ENCODE measurements around the gene PHOX2A. TPM values are rescaled to one million over a fixed set of nuclear protein-coding genes. Genes with fewer than 3 reads are reported as not detected.
"Not testable (repeated sequence)": the region's sequence is repeated elsewhere in the genome, so short reads cannot be mapped to it uniquely, and the experiment has no call there.

The PHOX2A gene
- total RNA-seq, 3 donors from 2014 or later (not counting 1 experiment from before 2014, with no cell fraction given), result not detected

DNA sequence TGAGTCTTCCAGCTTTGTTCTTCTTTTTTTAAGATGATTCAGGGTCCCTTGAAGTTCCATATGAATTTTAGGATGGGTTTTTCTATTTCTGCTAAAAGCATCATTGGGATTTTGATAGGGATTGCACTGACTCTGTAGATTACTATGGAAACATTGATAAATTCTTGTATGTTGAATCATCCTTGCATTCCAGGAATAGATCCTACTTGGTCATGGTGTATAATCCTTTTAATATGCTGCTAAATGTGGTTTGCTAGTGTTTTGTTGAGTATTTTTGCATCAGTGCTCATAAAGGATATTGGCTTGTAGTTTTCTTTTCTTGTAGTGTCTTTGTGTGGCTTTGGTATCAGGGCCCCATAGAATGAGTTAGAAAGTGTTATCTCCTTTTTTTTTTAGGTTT is 34.9 kb upstream of the PHOX2A start:
- ATAC-seq, result no peak
- DNase-seq, result no peak
- no peaks in the 10 kb centered on the region for H3K4me1 ChIP-seq (ENCODE audit: control insufficient read depth, insufficient read depth, low read length)
- H3K27ac ChIP-seq (ENCODE audit: low read length), result no peak overlapping the region
- Mint-ChIP-seq H3K9me3 (no peaks in the 10 kb centered on the region), H3K27me3 (ENCODE audit: low read depth in 2 of 2) (peaks cover 22 to 24% of the 10 kb centered on the region in 2 donors), H3K36me3 (no peaks in the 10 kb centered on the region), H3K27ac (no peak overlapping the region), H3K4me1 (no peaks in the 10 kb centered on the region), H3K4me3 (no peak overlapping the region)
- intact Hi-C loops (cut with micrococcal nuclease), result no loop called here
- H3K9me3 ChIP-seq (ENCODE audit: control insufficient read depth, insufficient read depth, low read length), result no peaks in the 10 kb centered on the region
- TF ChIP-seq, protein P1, sequence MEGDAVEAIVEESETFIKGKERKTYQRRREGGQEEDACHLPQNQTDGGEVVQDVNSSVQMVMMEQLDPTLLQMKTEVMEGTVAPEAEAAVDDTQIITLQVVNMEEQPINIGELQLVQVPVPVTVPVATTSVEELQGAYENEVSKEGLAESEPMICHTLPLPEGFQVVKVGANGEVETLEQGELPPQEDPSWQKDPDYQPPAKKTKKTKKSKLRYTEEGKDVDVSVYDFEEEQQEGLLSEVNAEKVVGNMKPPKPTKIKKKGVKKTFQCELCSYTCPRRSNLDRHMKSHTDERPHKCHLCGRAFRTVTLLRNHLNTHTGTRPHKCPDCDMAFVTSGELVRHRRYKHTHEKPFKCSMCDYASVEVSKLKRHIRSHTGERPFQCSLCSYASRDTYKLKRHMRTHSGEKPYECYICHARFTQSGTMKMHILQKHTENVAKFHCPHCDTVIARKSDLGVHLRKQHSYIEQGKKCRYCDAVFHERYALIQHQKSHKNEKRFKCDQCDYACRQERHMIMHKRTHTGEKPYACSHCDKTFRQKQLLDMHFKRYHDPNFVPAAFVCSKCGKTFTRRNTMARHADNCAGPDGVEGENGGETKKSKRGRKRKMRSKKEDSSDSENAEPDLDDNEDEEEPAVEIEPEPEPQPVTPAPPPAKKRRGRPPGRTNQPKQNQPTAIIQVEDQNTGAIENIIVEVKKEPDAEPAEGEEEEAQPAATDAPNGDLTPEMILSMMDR (IDR thresholded peaks at IDR 0.05), result no peak
- peaks cover 2% of the 10 kb centered on the region for H3K27me3 ChIP-seq (ENCODE audit: control insufficient read depth, insufficient read depth, low read length)
- no peaks in the 10 kb centered on the region for H3K36me3 ChIP-seq (ENCODE audit: control insufficient read depth, insufficient read depth, low read length)
- no peak overlapping the region for H3K4me3 ChIP-seq (ENCODE audit: low read length)

DNA sequence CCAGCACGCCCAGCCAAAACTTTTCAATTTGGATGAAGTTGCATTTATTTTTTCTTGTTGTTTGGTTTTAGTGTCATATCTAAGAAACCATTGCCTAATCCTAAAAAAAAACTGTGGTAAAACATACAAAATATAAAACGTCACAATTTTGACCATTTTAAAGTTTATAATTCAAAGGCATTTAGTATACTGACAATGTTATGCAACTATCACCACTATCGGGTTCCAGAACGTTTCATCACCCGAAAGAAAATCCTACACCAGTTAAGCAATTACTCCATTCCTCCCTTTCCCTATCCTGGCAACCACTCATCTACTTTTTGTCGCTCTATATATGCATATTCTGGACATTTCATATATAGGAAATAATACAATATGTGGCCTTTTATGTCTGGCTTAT is 30.5 kb upstream of the PHOX2A start:
- Histone ChIP-seq H3K9me3 (ENCODE audit: control insufficient read depth, insufficient read depth, low read length) (no peaks in the 10 kb centered on the region), H3K36me3 (ENCODE audit: control insufficient read depth, insufficient read depth, low read length) (no peaks in the 10 kb centered on the region), H3K4me3 (ENCODE audit: low read length) (no peak overlapping the region), H3K27me3 (ENCODE audit: control insufficient read depth, insufficient read depth, low read length) (no peaks in the 10 kb centered on the region), H3K27ac (ENCODE audit: low read length) (no peak overlapping the region), H3K4me1 (ENCODE audit: control insufficient read depth, insufficient read depth, low read length) (no peaks in the 10 kb centered on the region)
- ATAC-seq (no peak), DNase-seq (no peak)
- intact Hi-C loops (cut with micrococcal nuclease), result no loop called here
- Mint-ChIP-seq H3K36me3 (no peaks in the 10 kb centered on the region), H3K9me3 (no peaks in the 10 kb centered on the region), H3K4me1 (no peaks in the 10 kb centered on the region), H3K27ac (no peak overlapping the region), H3K27me3 (ENCODE audit: low read depth in 2 of 2) (peaks cover 11 to 27% of the 10 kb centered on the region in 2 donors), H3K4me3 (no peak overlapping the region)
- TF ChIP-seq, protein P1 (IDR thresholded peaks at IDR 0.05), result no peak
- 88% methylated on average over 4 of the region's 6 CpGs for WGBS (ENCODE audit: insufficient coverage)

- H3K4me1 ChIP-seq (ENCODE audit: control insufficient read depth, insufficient read depth, low read length), result no peaks in the 10 kb centered on the region
- no peak overlapping the region for H3K27ac ChIP-seq (ENCODE audit: low read length)
- H3K9me3 Mint-ChIP-seq, result no peaks in the 10 kb centered on the region
- no peaks in the 10 kb centered on the region for H3K27me3 ChIP-seq (ENCODE audit: control insufficient read depth, insufficient read depth, low read length)
- 100% methylated on average over 1 of the region's 1 CpG for WGBS (ENCODE audit: insufficient coverage)
- no peak overlapping the region for H3K4me3 ChIP-seq (ENCODE audit: low read length)
- no peaks in the 10 kb centered on the region for H3K9me3 ChIP-seq (ENCODE audit: control insufficient read depth, insufficient read depth, low read length)
- ATAC-seq, result no peak
- no peak overlapping the region for H3K27ac Mint-ChIP-seq
- DNase-seq, result no peak
- no peaks in the 10 kb centered on the region for H3K36me3 Mint-ChIP-seq
- no peak overlapping the region for H3K4me3 Mint-ChIP-seq
- no peaks in the 10 kb centered on the region for H3K4me1 Mint-ChIP-seq
- intact Hi-C loops (cut with micrococcal nuclease), result no loop called here
- TF ChIP-seq, protein P1 (IDR thresholded peaks at IDR 0.05), result no peak
- peaks cover 13 to 16% of the 10 kb centered on the region in 2 donors for H3K27me3 Mint-ChIP-seq (ENCODE audit: low read depth in 2 of 2)
- H3K36me3 ChIP-seq (ENCODE audit: control insufficient read depth, insufficient read depth, low read length), result no peaks in the 10 kb centered on the region
Observed at GRCh38 chr11:72271980-72272379, 28.0 kb upstream of the PHOX2A start.

DNA sequence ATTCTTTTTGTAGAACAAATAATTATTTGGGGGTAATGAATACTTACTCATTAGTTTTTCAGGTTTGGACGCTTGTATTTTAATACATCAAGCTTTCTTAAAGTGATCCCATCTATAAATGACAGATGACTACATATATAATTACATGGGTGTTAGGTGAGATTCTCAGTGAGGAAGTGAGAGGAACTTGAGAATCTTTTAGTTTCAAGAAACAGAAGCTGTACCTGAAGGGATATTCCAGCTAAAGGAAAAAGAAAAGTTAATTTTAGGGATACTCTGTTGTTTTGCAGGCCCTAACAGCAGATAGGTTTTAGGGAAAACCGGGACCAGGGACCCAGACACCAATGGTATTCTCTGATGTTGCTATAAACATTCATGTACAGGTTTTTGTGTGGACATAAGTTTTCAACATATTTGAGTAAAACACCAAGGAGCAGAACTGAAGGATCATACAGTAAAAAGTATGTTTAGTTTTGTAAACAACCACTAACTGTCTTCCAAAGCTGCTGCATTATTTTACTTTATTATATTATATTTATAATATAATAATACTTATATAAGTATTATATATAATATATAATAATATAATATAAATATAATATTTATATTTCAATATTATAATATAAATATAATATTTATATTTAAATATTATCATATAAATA is 24.1 kb upstream of the PHOX2A start:
- Mint-ChIP-seq H3K27ac (no peak overlapping the region), H3K27me3 (ENCODE audit: low read depth in 2 of 2) (peaks cover 5 to 15% of the 10 kb centered on the region in 2 donors)
- intact Hi-C loops (cut with micrococcal nuclease), result no loop called here

DNA sequence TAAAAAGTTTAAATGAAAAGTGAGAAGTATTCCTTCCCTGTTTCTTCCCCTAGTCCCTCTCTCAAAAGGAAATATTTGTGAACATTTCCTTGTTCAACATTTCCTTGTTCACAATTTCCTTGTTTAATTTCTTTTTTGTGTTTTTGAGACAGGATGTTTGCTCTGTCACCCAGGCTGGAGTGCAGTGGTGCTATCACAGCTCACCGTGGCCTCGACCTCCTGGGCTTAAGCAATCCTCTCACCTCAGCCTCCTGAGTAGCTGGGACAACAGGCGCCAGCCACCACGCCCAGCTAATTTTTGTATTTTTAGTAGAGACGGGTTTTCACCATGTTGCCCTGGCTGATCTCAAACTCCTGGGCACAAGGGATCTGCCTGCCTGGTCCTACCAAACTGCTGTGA is 23.0 kb upstream of the PHOX2A start:
- H3K4me3 ChIP-seq (ENCODE audit: low read length); ATAC-seq; H3K27me3 ChIP-seq (ENCODE audit: control insufficient read depth, insufficient read depth, low read length); H3K9me3 ChIP-seq (ENCODE audit: control insufficient read depth, insufficient read depth, low read length); H3K27ac ChIP-seq (ENCODE audit: low read length); H3K4me1 Mint-ChIP-seq; H3K27ac Mint-ChIP-seq; DNase-seq; H3K9me3 Mint-ChIP-seq; intact Hi-C loops (cut with micrococcal nuclease); H3K36me3 ChIP-seq (ENCODE audit: control insufficient read depth, insufficient read depth, low read length); H3K4me1 ChIP-seq (ENCODE audit: control insufficient read depth, insufficient read depth, low read length); H3K36me3 Mint-ChIP-seq; H3K4me3 Mint-ChIP-seq: not testable (repeated sequence)
- H3K27me3 Mint-ChIP-seq (ENCODE audit: low read depth in 2 of 2), result peaks cover 14 to 20% of the 10 kb centered on the region in 2 donors
- WGBS (ENCODE audit: insufficient coverage), result 70% methylated on average over 5 of the region's 5 CpGs

More for the DNA sequence above, 24.1 kb upstream of the PHOX2A start:
- no peaks in the 10 kb centered on the region for H3K27me3 ChIP-seq (ENCODE audit: control insufficient read depth, insufficient read depth, low read length)
- no peak for ATAC-seq
- H3K4me1 ChIP-seq (ENCODE audit: control insufficient read depth, insufficient read depth, low read length), result no peaks in the 10 kb centered on the region
- Mint-ChIP-seq H3K4me1 (no peaks in the 10 kb centered on the region), H3K4me3 (no peak overlapping the region), H3K9me3 (no peaks in the 10 kb centered on the region), H3K36me3 (no peaks in the 10 kb centered on the region)
- no peaks in the 10 kb centered on the region for H3K9me3 ChIP-seq (ENCODE audit: control insufficient read depth, insufficient read depth, low read length)
- H3K36me3 ChIP-seq (ENCODE audit: control insufficient read depth, insufficient read depth, low read length), result no peaks in the 10 kb centered on the region
- 94% methylated on average over 1 of the region's 2 CpGs for WGBS (ENCODE audit: insufficient coverage)
- TF ChIP-seq, protein P1 (IDR thresholded peaks at IDR 0.05), result no peak
- H3K4me3 ChIP-seq (ENCODE audit: low read length), result no peak overlapping the region
- DNase-seq, result no peak
- H3K27ac ChIP-seq (ENCODE audit: low read length), result no peak overlapping the region

Measured in natural killer cell (primary cell).